Jurkat, Clone E6-1 (cell line): Measurements from ENCODE around the gene SOX8.

Experiments
- DNase-seq: peaks from one replicate; pipeline ENCODE4 v3.0.0-alpha.2; 2011; ENCODE audit warnings: low read depth, low spot score
- H3K4me3 ChIP-seq: 2 replicates; pipeline ENCODE4 v1.5.1; 2011; ENCODE audit warnings: mild to moderate bottlenecking, low read length, control low read depth, moderate library complexity

The SOX8 gene

DNA sequence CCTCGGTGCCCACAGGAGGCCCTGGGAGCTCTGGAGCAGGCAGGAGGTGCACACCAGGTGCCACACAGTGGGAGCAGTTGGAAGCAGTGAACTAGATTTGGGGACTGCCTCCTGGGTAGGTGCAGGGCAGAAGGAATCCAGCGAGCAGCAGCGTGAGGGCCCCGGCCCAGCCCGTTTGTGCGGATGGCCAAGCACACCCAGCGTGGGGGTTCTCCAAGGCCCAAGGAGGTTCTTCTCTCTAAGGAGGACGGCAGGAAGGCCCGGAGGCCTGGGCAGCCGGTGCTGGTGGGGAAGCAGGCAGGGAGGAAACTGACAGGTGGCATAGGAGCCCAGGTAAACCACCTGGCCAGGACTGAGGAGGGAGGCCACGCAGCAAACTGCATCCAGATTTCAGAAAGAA is 17.0 kb downstream of the SOX8 start:
- no peak overlapping the region for H3K4me3 ChIP-seq
- no peak for DNase-seq

DNA sequence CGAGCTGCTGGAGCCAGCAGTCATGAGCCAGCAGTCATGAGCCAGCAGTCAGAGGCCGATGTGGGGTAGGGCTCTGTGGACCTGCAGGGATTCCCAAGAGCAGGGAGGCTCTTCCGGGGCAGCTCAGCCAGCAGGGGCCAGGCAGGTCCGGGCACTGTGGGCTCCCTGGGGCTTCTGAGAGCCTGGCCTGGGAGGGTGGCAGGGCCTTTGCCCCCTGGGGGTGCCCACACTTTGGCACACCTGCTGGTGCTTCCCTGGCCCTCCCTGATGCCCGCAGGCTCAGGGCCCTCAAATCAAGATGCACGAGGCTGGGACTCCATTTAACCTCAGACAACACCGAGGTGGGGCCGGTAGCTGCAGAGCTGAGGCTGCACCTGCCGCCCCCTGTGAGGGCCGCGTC is 18.1 kb downstream of the SOX8 start:
- no peak overlapping the region for H3K4me3 ChIP-seq
- DNase-seq = no peak

DNA sequence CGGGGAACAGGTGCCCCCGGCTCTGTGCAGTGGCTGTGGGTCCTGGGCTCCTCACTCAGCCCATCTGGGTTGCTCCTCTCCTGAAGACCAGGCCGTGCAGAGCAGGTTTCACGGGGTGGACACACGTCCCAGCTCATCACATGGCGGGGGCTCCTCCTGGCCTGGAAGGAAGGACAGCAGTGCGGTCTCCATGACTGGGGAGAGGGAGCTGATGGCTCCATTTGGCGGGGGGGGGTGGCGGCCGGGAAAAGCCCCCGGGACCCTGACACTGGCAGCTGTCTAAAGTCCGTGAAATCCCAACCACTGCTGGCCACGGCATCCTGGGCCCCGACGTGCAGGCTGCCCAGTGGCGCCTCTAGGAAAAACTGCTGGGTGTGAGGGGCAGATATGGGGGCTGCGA is 19.0 kb downstream of the SOX8 start:
- no peak overlapping the region for H3K4me3 ChIP-seq
- no peak for DNase-seq

DNA sequence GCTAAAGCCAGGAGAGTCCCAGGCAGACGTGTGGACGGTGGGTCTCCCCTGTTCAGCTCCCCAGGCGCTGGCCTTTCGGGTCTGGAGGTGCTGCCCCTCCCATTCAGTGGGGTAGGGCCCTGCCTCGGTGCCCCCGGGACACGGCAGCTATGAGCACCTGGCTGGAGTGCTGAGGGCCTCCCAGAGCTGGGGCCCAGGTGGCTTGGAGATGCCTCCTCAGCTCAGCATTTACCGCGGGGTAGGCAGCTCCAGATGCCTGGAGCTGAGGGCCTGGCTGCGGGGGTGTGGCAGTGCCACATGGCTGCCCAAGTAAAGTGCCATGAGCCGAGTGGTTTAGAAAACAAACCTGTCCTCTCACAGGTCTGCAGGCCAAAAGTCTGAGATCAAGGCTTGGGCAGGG is 19.5 kb downstream of the SOX8 start:
- no peak overlapping the region for H3K4me3 ChIP-seq
- DNase-seq = no peak

DNA sequence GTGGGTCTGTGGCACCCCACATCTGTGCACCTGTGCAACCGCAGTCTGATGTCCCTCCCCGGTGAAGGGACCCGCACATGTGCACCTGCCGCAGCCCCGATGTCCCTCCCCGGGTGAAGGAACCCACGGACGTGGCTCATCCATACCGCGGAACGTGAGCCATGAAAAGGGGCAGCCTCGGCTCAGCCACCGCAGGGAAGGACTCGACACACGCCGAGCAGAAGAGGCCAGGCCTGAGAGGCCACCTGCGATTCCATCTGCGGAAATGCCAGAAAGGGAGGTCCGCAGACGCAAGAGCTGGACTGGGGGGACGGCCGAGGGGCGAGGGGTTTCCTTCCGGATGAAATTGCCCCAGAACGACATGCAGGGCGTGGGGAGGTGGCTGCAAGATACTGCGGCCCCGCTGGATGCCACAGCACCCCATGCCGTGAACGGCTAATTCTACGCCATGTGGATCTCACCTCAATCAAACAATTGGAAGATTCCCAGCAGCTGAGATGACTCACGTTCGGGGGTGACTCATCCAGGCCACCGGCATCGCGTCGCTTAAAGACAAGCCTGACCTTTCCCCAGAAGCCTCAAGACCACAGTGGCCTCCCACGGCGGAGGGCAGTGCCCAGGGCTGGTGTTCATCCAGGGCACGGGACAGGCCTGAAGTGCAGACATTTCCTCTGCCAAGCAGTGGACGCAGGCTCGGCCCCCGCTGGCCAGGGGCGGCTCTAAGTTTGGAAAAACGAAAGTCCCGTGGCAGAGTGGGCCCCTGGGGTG is 21.0 kb downstream of the SOX8 start:
- no peak for DNase-seq
- no peak overlapping the region for H3K4me3 ChIP-seq

DNA sequence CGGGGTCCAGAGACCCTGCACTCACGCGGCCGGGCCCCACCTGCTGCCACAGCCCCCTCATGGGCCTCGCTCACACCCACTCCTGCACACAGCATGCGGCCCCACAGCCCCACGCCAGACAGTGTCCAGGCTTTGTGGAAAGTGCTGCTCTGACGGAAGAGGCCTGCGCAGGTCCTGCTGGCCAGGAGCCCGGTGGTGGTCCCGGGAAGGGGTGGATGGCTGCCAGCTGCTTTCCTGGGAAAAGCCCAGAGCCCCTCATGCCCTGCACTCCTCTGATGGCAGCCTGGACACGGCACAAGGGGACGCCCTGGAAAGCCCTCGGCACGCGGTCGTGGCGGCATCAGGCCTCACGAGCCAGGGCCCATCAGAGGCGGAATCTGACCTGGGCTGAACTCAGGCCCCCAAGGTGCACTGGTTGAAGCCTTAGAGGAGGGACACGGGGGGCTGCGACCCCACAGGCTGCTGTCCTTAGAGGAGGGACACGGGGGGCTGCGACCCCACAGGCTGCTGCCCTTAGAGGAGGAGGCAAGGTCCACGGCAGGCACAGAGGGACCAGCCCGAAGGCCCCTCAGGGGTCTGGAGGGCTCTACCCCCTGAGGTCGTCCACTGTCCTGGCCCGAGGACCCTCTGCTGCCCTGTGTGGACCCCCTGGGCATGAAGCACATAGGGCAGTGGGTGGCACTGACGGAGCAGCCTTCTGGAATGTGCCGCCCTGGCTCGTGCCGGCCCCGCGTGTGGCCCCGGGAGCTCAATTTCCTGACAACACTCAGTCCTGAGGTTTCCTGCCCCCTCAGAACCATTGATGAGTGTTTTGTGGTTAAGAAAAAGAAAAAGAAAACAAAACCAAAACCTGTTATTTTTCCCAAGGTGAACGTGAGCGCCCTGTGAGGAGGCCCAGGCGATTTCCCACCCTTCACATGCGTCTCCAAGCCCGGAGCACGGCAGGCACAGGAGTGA is 22.1 kb downstream of the SOX8 start:
- no peak overlapping the region for H3K4me3 ChIP-seq

DNA sequence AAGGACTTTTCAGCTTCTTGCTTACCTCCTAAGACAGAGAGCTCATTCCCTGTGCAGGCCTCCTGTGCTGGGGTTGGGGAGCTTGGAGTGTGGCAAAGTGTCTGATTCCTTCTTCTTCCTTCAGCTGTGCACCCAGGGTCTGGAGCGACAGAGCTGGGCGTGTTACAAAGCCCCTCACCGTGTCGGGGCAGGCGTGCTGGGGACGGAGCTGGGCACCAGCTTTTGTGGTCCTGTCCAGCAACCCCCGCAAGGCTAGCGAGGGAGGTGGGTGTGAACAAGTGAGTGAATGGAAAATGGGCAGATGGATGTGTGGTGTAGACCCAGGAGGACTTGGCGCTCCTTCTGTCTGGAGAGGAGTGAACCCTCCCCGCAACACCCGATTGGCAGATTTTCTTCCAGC is 23.7 kb downstream of the SOX8 start:
- no peak for DNase-seq
- no peak overlapping the region for H3K4me3 ChIP-seq

More for the DNA sequence above, 22.1 kb downstream of the SOX8 start:
- DNase-seq = no peak

DNA sequence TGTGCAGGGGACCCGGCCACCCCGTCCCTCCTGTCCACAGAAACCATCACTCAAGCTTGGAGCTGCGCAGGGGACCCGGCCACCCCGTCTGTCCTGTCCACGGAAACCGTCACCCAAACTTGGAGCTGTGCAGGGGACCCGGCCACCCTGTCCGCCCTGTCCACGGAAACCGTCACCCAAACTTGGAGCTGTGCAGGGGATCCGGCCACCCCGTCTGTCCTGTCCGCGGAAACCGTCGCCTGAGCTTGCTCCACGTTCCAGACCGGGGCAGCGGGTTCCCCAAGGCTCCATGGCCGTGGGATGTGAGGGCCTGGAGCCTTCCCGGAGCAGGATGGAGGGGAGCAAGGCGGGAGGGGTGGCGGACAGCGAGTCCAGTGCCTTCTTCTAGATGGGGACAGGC is 25.2 kb downstream of the SOX8 start:
- H3K4me3 ChIP-seq = no peak overlapping the region
- DNase-seq = no peak

DNA sequence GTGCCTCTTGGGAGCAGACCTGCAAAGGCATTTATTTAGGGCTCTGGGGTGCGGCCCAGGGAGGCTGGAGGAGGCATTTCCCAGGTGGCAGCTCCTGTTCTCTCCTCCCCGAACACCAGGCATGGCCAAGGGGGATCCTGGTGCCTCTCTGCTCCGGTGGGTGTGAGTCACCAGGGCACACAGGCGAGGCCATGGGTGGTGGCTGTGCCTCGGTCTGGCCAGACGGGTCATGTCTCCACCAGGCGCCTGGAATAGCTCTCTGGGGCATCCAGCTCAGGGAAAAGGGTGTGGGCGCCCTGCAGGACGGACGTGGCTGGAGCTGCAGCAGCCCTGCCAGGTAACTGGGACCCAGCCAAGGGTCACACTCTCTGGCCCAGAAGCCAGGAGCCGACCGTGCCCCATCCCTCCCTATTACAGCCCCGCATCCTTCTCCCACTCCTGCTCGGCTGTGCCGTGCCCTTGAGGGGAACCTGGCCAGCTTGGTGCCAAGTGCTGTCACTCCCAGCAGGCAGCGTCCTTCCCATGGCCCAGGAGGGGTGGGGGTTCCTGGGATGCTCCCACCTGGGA is 25.8 kb downstream of the SOX8 start:
- no peak overlapping the region for H3K4me3 ChIP-seq
- no peak for DNase-seq

DNA sequence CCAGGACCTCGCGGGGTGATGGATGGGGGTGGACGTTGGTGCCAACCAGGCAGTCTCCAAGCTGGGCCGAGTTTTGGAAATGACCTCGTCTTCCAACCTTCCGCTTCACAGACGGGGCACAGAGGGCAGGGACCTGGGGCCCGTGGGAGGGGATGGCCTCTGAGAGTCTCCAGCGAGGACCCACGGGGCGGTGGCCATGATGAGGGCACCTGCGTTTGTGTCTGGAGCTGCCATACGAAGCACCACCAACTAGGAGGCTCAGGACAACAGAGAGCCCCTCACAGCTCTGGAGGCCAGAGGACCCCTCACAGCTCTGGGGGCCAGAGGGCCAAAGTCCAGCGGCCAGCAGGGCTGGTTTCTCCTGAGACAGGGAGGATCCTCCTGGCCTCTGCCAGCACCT is 26.5 kb downstream of the SOX8 start:
- no peak overlapping the region for H3K4me3 ChIP-seq
- no peak for DNase-seq

DNA sequence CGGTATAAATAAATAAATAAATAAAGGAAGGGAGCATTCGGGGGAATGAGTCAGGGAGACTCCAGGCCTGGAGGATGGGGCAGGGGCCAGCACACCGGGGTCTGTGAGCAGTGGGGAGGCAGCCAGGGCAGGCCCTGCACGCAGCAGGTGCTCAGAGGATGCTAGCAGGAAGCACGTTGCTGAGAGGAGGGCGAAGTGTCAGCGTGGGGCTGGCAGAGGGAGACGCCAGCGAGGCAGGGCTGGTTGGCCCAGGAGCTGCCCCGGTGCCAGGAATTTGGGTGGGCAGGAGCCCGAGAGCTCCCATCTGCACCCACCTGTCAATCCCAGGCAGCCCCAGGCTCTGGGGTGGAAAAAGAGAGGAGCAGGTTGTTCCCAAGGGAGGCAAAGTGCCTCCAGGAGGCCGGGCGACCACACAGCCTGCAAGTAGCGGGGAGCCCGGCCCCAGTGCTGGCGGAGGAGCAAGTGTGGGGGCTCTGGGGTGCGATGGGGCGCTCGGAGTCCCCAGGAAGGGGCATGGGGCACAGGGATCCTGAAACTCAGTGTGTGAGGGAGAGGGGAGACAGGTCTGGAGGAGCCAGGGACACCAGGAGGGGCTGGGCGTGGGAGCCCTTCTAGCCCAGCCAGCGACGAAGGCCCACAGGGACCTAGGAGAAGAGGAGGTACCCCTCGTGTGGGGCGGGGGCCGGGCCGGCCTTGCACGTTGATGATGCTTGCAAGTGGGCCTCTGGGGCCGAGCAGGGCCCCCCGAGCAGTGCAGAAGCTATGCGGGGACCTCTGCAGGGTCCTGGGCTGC is 28.0 kb downstream of the SOX8 start:
- no peak for DNase-seq
- H3K4me3 ChIP-seq = no peak overlapping the region

DNA sequence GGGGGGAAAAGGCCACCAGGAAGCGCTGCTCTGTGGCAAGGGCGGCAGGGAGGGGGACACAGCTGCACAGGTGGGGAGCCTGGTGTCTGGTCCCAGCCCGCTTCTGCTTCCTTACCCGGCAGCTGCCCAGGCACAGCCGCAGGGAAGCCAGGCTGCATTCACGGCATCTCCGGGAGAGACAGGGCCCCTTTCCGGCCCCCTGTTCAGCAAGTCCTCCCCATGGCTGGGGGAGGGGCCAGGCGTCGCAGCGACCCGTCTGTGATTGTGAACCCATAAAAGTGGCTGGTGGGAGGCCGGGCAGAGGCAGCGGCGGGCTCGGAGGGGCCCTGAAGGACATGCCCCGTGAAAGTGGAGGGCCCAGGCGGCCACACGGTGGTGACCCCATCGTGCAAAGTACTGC is 28.7 kb downstream of the SOX8 start:
- no peak for DNase-seq
- H3K4me3 ChIP-seq = no peak overlapping the region

DNA sequence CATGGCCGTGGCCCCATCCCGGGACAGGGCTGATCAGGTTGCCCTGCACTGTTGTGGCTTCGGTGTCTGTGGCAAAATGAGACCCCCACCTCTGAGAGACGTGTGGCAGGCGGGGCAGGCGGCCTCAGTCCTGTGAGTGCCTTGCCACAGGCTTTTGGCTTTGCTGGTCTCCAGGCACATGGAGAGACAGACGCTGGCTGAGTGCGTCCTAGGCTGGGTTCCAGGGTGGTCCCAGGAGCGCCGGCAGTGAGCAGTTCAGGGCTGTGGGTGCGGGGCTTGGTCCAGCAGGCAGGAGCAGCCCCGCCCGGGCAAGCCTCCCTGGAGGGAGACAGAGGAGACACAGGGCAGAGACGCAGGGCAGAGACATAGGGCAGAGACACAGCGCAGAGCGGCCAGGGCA is 29.2 kb downstream of the SOX8 start:
- no peak overlapping the region for H3K4me3 ChIP-seq
- DNase-seq = no peak

DNA sequence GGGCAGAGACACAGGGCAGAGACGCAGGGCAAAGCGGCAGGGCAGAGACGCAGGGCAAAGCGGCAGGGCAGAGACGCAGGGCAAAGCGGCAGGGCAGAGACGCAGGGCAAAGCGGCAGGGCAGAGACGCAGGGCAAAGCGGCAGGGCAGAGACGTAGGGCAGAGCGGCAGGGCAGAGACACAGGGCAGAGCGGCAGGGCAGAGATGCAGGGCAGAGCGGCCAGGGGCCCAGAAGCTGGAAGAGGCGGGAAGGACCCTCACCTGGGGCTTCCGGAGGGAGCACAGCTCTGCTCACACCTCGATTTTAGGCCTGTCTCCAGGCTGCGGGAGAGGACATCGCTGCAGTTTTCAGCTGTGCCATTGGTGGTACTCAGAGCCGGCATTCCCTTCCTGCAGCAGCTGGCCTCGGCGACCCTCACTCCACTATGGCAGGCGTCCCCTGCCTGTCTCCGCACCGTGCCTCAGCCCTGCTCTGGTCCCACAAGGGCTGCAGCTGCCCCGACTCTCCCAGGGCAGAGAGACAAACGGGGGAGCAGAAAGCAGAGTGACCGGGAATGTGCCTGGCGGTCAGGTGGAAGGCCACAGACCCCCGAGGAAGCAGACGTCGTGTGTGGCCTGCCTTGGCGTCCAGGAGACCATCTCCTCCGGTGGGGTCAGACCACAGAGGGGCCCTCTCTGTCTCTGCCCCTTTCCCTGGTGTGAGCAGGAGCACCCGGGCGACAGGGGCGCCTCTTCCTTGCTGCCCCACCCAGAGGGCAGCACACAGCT is 29.9 kb downstream of the SOX8 start:
- DNase-seq = no peak
- H3K4me3 ChIP-seq = no peak overlapping the region

DNA sequence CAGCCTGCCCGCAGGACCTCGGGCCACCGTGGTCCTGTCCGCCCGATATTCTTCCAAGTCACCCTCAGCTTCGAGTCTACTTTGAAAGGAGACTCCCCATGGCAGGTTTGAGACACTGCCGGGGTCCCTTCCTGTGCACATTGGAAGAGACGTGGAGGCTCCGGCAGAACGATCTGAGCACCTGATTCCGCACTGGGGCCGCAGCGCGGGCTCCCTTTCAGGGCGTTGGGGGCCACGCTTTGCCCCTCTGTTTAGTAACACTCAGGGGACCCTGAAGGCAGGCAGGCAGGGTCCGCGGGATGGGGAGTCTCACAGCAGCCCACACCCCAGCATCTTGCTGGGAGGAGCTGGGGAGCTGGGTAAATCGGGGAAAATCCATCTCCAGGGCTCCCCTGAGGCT is 30.6 kb downstream of the SOX8 start:
- no peak overlapping the region for H3K4me3 ChIP-seq
- no peak for DNase-seq

DNA sequence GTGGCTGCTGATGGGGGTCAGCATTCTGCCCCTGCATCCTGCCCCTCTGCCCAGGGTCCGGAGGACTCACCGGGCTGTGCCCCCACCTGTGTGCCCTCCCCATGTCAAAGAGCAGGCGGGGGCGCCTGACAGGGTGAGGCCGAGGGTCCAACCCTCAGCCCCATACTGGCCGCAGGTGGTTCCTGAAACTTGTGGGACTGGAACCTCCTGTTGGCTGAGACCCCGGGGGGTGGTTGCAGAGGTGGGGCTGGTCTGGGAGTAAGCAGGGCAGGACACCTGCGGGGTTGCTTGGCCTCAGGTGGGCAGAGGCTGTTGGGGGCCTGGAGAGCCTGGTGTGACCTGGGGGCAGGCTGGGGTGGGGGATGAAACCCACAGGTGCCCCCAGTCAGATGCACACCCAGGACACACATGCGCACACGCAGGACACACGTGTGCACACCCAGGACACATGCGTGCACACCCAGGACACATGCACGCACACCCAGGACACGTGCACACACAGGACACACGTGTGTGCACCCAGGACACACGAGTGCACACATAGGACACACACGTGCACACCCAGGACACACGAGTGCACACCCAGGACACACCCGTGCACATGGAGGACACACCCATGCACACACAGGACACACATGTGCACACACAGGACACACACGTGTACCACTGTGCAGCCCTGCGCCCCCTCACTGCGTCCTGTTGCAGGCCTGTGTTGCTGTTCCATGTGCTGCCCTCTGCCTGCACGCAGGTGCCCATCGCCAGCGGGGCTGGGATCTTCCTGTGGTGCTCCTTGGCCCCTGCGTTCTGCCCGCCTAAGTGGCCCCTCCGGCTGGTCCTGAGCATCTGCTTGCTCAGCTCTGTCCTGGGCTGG is 31.4 kb downstream of the SOX8 start:
- no peak for DNase-seq

DNA sequence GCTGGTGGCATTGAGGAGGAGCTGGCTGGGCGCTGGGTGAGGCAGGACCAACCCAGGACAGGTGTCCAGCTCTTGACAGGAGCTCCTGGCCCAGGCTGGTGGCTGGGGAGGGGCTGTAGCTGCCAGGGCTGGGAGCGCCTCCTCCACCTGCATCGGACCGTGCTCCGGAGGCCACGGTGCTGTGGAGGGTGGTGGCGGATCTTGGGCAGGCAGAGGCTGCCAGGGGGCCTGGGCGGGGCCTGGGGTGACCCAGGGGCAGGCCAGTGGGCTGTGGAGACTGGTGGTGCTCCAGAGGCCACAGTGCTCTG is 32.0 kb downstream of the SOX8 start:
- no peak for DNase-seq
- no peak overlapping the region for H3K4me3 ChIP-seq

More for the DNA sequence above, 31.4 kb downstream of the SOX8 start:
- no peak overlapping the region for H3K4me3 ChIP-seq

DNA sequence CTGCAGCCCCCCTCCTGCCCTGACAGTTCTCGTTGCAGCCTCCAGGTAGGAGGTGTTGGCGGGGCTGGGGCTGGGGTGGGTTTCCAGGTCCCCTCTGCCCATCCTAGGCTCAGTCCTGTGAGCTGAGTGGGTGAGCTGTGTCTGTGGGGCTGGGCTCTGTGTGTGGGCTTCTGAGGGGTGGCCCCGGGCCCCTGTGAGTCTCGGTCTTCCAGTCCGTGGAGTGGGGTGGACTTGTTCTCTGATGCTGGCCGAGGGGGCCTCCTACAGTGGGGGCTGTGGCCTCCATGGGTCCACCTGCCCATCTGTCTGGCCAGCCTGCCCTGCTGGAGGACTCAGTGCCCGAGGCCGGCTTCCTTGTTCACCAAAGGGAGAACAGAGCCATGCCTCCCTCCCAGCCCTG is 32.7 kb downstream of the SOX8 start:
- no peak for DNase-seq
- no peak overlapping the region for H3K4me3 ChIP-seq
